ENCODE results near the gene ERN1. TPM values are rescaled to one million over a fixed set of nuclear protein-coding genes. Genes with fewer than 3 reads are reported as not detected.

Gene ERN1
- total RNA-seq, 1 donor from 2014 or later: 9.3 TPM

DNA sequence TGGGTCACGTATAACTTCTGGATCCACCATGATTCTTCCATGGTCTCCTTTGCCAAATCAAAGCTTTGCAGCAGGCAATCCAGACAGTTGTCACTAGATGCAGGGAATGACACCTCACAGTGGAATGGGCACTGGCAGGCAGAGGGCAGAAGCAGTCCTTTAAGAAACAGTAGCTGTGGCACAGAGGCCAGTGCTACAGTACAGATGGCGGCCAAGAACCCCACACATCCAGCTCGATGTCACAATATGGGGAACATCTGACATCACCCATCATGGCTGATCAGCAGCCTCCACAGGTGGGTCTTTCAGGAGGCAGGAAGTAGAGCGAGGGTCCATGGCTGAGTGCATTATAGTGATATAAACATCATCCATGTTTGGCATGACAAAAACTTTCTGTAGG is 18.8 kb upstream of the ERN1 start:
- intact Hi-C loops (cut with micrococcal nuclease): loop anchor here (5.0 kb wide), 2 partner anchors 114 to 134 kb away; partner anchors contain the start of gene TEX2
- H3K4me3 ChIP-seq: no peak overlapping the region
- peak; percentile 54 for TF ChIP-seq CTCF (IDR thresholded peaks at IDR 0.05; ENCODE audit: borderline replicate concordance)
- DNase-seq: no peak
- no peaks in the 10 kb centered on the region for H3K27me3 ChIP-seq (ENCODE audit: low read depth)
- H3K36me3 ChIP-seq: peaks cover 23% of the 10 kb centered on the region
- no peaks in the 10 kb centered on the region for H3K9me3 ChIP-seq (replicated peaks)
- H3K27ac ChIP-seq (replicated peaks): peak overlapping the region; percentile 98
- H3K4me1 ChIP-seq: peaks cover 78% of the 10 kb centered on the region

DNA sequence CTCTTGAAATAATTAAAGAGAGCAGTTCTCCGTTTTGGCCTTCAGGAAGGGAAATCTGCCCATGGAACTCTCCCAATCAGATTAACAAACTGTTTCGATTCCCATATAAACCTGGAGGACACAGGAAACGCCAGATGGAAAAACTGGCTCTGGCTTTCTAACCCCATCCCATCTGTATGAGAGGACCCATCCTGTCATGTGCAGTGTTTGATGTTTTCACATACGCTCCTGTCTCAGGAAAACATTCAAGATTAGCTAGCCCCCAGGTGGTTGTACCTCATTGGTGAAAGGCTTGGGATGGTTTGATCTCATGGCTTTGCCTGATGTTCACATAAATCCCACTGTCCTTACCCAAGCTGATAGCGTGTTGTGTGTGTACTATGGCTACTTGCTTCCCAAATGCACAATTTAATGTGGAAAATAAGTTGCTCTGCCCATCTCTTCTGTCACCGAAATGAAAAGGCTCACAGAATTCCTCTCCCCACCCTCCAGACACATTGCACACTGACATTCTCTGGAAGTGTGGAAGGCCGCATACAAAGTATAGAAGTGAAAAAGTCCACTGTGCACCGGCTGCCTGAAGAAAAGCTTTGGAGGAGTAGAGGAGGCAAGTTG is 18.2 kb upstream of the ERN1 start:
- no peak for TF ChIP-seq CTCF (IDR thresholded peaks at IDR 0.05; ENCODE audit: borderline replicate concordance)
- H3K9me3 ChIP-seq (replicated peaks): no peaks in the 10 kb centered on the region
- H3K36me3 ChIP-seq: peaks cover 19% of the 10 kb centered on the region
- H3K27me3 ChIP-seq (ENCODE audit: low read depth): no peaks in the 10 kb centered on the region
- H3K27ac ChIP-seq (replicated peaks): peak overlapping the region; percentile 98
- intact Hi-C loops (cut with micrococcal nuclease): loop anchor here (5.0 kb wide), 2 partner anchors 114 to 134 kb away; partner anchors contain the start of gene TEX2
- H3K4me3 ChIP-seq: peak overlapping the region; percentile 91
- no peak for DNase-seq
- peaks cover 72% of the 10 kb centered on the region for H3K4me1 ChIP-seq

DNA sequence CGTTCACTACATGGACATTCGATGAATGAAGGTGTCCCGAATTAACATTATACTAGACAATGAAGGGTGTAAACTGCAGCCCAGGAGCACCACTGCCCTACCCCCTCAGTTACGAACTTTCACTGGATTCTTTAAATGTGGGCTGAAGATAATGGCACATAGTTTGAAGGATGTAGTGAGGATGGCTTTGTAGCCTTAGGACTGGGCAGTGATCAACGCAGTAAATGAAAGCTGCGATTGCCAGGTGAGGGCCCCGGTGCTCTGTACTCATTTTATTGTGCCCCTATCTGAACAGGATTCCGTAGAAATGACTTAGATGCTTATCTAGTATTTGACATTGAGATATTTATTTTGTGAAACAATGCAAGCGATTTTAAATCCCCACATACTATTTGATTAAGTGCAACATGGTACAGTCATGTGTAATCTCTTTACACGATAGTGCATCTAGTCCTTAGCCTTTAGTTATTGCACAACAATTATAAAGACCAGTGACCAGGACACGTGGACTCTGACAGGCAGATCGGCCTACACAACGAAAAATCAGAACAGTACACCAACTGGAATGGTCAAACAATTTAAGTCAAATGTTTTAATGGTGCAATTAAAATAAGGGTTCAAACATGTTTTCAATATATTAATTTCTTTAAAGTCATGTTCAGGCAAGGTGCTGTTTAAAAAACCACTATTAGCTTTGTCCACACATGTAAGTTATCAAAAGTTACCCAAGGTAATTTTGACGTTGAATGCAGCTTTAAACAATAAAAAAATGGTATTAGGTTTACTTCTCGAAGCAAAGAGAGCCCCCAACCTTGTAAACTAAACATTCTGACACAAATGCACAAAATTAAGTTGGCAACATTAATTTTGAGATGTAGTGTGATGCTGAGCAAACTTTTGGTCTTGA is 17.4 kb upstream of the ERN1 start:
- peak overlapping the region; percentile 98 for H3K27ac ChIP-seq (replicated peaks)
- no peaks in the 10 kb centered on the region for H3K9me3 ChIP-seq (replicated peaks)
- no peak for TF ChIP-seq CTCF (IDR thresholded peaks at IDR 0.05; ENCODE audit: borderline replicate concordance)
- H3K4me1 ChIP-seq: peaks cover 64% of the 10 kb centered on the region
- intact Hi-C loops (cut with micrococcal nuclease): loop anchor here (5.0 kb wide), 2 partner anchors 115 to 135 kb away; partner anchors contain the start of gene TEX2
- peak overlapping the region; percentile 91 for H3K4me3 ChIP-seq
- H3K27me3 ChIP-seq (ENCODE audit: low read depth): no peaks in the 10 kb centered on the region
- no peak for DNase-seq
- H3K36me3 ChIP-seq: peaks cover 18% of the 10 kb centered on the region

DNA sequence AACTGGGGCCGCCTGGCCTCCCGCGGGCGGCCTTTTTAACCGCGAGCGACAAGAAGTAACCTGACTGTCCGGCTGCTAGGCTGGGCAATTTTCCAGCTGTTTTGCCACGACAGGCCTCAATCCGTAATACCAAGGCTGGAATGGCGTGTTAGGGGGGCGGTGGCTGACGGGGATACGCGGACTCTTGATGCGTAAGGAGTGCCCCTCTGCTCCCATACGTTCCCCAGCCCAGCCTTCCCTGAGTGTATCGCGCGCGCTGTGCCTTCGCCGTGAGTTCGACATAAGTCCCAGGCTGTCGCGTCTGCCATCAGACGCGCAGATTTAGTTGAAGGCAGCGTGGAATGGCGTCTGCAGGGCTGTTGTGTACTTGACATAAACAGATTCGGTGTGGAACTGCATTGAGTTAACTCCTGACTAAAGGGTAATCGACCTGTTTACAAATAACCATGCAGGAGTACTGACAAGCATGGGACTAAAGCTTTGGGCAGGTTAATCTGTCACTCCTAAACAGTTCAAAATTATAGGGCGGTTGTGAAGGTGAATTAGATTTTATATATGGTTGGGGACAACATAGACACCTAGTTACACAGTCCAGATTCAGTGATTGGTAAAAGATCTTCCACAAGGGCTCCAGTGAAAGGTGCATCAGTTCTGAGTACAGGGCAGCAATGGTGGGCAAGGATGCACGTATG is 16.6 kb upstream of the ERN1 start:
- H3K27ac ChIP-seq (replicated peaks): peak overlapping the region; percentile 98
- no peaks in the 10 kb centered on the region for H3K27me3 ChIP-seq (ENCODE audit: low read depth)
- H3K4me3 ChIP-seq: peak overlapping the region; percentile 91
- intact Hi-C loops (cut with micrococcal nuclease): loop anchor here (5.0 kb wide), 2 partner anchors 116 to 136 kb away; partner anchors contain the start of gene TEX2
- peak; percentile 60 for DNase-seq
- H3K9me3 ChIP-seq (replicated peaks): no peaks in the 10 kb centered on the region
- H3K4me1 ChIP-seq: peaks cover 56% of the 10 kb centered on the region
- TF ChIP-seq CTCF (IDR thresholded peaks at IDR 0.05; ENCODE audit: borderline replicate concordance): no peak
- peaks cover 18% of the 10 kb centered on the region for H3K36me3 ChIP-seq

All from left ventricle myocardium inferior (tissue), 1 donor.